GM18505 (cell line): ENCODE data around the gene TMIGD2.

Experiments used
- ATAC-seq: cut with Tn5 transposase; IDR thresholded peaks from one replicate; pipeline ENCODE4 v1.9.1; 2021; ENCODE audit not compliant: unreplicated experiment
- POLR2A ChIP-seq: IDR thresholded peaks from 4 replicates; pipeline ENCODE4 v1.6.1; 2011; ENCODE audit warnings: borderline replicate concordance; ENCODE audit not compliant: insufficient read depth, insufficient read length; ENCODE audit errors: extremely low read depth

TMIGD2 gene

GRCh38 chr19:4319067-4319718 lies 17.0 kb upstream of the TMIGD2 start:
- TF ChIP-seq POLR2A, result no peak
- ATAC-seq, result no peak

GRCh38 chr19:4318460-4318859 lies 16.3 kb upstream of the TMIGD2 start:
- no peak for TF ChIP-seq POLR2A

GRCh38 chr19:4316956-4317355 lies 14.8 kb upstream of the TMIGD2 start:
- ATAC-seq, result no peak
- TF ChIP-seq POLR2A, result no peak

More at GRCh38 chr19:4318460-4318859, 16.3 kb upstream of the TMIGD2 start:
- ATAC-seq, result no peak

GRCh38 chr19:4313847-4314490 lies 11.8 kb upstream of the TMIGD2 start:
- ATAC-seq, result no peak
- TF ChIP-seq POLR2A, result no peak

- TF ChIP-seq POLR2A, result no peak
- ATAC-seq, result no peak
Measured at GRCh38 chr19:4310247-4311121, 8.3 kb upstream of the TMIGD2 start.

- ATAC-seq, result no peak
- no peak for TF ChIP-seq POLR2A
Measured at GRCh38 chr19:4305659-4306058, 3.5 kb upstream of the TMIGD2 start.

GRCh38 chr19:4305257-4305612 lies 3.0 kb upstream of the TMIGD2 start:
- no peak for TF ChIP-seq POLR2A
- no peak for ATAC-seq

- TF ChIP-seq POLR2A, result no peak
- ATAC-seq, result no peak
Measured at GRCh38 chr19:4304538-4305256, 2.5 kb upstream of the TMIGD2 start, which contains the start of gene FSD1. FSD1 (plus strand) TSS chr19:4304598; CDS start chr19:4304747, 149 bp downstream.

- no peak for ATAC-seq
Measured at GRCh38 chr19:4303819-4304537, 1.8 kb upstream of the TMIGD2 start.

GRCh38 chr19:4301590-4302242 lies 473 bp downstream of the TMIGD2 start:
- no peak for TF ChIP-seq POLR2A
- no peak for ATAC-seq

More at GRCh38 chr19:4303819-4304537, 1.8 kb upstream of the TMIGD2 start:
- TF ChIP-seq POLR2A, result no peak

GRCh38 chr19:4300589-4300988 lies 1.6 kb downstream of the TMIGD2 start:
- no peak for ATAC-seq
- no peak for TF ChIP-seq POLR2A
